ENCODE data around the gene ZHX3. TPM values are rescaled to one million over a fixed set of nuclear protein-coding genes. Genes with fewer than 3 reads are reported as not detected.

ZHX3 gene
- total and polyA plus RNA-seq, 2 of the 13 experiments (the other 11 are each of a cell fraction or from before 2014, with no cell fraction given): 8.4 to 11.7 TPM

- TF ChIP-seq ZNF253 (CRISPR knock-in tag; IDR thresholded peaks at IDR 0.05; ENCODE audit: borderline replicate concordance) (peak; percentile 83; the same call in 1 of the 2 replicates), ZNF143 (CRISPR knock-in tag; IDR thresholded peaks at IDR 0.05) (peak; percentile 34; the same call in 1 of the 2 replicates), ZNF264 (CRISPR knock-in tag; IDR thresholded peaks at IDR 0.05) (peak; percentile 67; the same call in 1 of the 2 replicates), ZSCAN21 (CRISPR knock-in tag; IDR thresholded peaks at IDR 0.05; ENCODE audit: borderline replicate concordance) (peak; percentile 84; the same call in 1 of the 2 replicates), FOXA1 (IDR thresholded peaks at IDR 0.05) (no peak), FOXA1 (CRISPR knock-in tag; IDR thresholded peaks at IDR 0.05) (0 out of 2 replicates have a peak, but pooled peaks have one; percentile 1), ZNF20 (CRISPR knock-in tag; IDR thresholded peaks at IDR 0.05) (no peak), RAD21 (CRISPR knock-in tag; IDR thresholded peaks at IDR 0.05) (peak; percentile 17; the same call in 1 of the 2 replicates), ZFAT (CRISPR knock-in tag; conservative IDR thresholded peaks at IDR 0.05) (no peak), ZNF891 (CRISPR knock-in tag; IDR thresholded peaks at IDR 0.05) (peak; percentile 95), ZNF788 (CRISPR knock-in tag; IDR thresholded peaks at IDR 0.05; ENCODE audit: borderline replicate concordance) (peak; percentile 64), KDM2A (CRISPR knock-in tag; IDR thresholded peaks at IDR 0.05; ENCODE audit: borderline replicate concordance, low read depth) (peak; percentile 72), SOX6 (IDR thresholded peaks at IDR 0.05) (no peak), SOX6 (CRISPR knock-in tag; IDR thresholded peaks at IDR 0.05) (peak; percentile 9; the same call in 1 of the 2 replicates), SP2 (CRISPR knock-in tag; IDR thresholded peaks at IDR 0.05) (no peak)
- TF ChIP-seq, protein P1, sequence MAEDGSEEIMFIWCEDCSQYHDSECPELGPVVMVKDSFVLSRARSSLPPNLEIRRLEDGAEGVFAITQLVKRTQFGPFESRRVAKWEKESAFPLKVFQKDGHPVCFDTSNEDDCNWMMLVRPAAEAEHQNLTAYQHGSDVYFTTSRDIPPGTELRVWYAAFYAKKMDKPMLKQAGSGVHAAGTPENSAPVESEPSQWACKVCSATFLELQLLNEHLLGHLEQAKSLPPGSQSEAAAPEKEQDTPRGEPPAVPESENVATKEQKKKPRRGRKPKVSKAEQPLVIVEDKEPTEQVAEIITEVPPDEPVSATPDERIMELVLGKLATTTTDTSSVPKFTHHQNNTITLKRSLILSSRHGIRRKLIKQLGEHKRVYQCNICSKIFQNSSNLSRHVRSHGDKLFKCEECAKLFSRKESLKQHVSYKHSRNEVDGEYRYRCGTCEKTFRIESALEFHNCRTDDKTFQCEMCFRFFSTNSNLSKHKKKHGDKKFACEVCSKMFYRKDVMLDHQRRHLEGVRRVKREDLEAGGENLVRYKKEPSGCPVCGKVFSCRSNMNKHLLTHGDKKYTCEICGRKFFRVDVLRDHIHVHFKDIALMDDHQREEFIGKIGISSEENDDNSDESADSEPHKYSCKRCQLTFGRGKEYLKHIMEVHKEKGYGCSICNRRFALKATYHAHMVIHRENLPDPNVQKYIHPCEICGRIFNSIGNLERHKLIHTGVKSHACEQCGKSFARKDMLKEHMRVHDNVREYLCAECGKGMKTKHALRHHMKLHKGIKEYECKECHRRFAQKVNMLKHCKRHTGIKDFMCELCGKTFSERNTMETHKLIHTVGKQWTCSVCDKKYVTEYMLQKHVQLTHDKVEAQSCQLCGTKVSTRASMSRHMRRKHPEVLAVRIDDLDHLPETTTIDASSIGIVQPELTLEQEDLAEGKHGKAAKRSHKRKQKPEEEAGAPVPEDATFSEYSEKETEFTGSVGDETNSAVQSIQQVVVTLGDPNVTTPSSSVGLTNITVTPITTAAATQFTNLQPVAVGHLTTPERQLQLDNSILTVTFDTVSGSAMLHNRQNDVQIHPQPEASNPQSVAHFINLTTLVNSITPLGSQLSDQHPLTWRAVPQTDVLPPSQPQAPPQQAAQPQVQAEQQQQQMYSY (CRISPR knock-in tag; IDR thresholded peaks at IDR 0.05): 0 out of 2 replicates have a peak, but pooled peaks have one; percentile 55
- TF ChIP-seq, protein P2, sequence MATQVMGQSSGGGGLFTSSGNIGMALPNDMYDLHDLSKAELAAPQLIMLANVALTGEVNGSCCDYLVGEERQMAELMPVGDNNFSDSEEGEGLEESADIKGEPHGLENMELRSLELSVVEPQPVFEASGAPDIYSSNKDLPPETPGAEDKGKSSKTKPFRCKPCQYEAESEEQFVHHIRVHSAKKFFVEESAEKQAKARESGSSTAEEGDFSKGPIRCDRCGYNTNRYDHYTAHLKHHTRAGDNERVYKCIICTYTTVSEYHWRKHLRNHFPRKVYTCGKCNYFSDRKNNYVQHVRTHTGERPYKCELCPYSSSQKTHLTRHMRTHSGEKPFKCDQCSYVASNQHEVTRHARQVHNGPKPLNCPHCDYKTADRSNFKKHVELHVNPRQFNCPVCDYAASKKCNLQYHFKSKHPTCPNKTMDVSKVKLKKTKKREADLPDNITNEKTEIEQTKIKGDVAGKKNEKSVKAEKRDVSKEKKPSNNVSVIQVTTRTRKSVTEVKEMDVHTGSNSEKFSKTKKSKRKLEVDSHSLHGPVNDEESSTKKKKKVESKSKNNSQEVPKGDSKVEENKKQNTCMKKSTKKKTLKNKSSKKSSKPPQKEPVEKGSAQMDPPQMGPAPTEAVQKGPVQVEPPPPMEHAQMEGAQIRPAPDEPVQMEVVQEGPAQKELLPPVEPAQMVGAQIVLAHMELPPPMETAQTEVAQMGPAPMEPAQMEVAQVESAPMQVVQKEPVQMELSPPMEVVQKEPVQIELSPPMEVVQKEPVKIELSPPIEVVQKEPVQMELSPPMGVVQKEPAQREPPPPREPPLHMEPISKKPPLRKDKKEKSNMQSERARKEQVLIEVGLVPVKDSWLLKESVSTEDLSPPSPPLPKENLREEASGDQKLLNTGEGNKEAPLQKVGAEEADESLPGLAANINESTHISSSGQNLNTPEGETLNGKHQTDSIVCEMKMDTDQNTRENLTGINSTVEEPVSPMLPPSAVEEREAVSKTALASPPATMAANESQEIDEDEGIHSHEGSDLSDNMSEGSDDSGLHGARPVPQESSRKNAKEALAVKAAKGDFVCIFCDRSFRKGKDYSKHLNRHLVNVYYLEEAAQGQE (IDR thresholded peaks at IDR 0.05; ENCODE audit: borderline replicate concordance in 1 of 2, low read depth in 1 of 2, low read length in 2 of 2): no peak
- TF ChIP-seq, protein P3, sequence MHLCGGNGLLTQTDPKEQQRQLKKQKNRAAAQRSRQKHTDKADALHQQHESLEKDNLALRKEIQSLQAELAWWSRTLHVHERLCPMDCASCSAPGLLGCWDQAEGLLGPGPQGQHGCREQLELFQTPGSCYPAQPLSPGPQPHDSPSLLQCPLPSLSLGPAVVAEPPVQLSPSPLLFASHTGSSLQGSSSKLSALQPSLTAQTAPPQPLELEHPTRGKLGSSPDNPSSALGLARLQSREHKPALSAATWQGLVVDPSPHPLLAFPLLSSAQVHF (CRISPR knock-in tag; IDR thresholded peaks at IDR 0.05): no peak
- TF ChIP-seq, protein P4, sequence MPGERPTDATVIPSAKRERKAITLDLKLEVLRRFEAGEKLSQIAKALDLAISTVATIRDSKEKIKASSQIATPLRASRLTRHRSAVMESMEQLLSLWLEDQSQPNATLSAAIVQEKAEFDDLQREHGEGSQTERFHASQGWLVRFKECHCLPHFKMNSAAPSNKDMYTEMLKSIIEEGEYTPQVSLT (CRISPR knock-in tag; IDR thresholded peaks at IDR 0.05; ENCODE audit: borderline replicate concordance, low read depth): no peak
These were observed 657 bp downstream of the ZHX3 start (continued) for GRCh38 chr20:41316602-41317545.
